HL-60/S4 treated with phorbol 12-myristate 13-acetate at 8.2 ng/mL for 4 days and 3 days (cell line): Measurements from ENCODE around the gene COL5A1.
"Not testable (repeated sequence)": the region's sequence is repeated elsewhere in the genome, so short reads cannot be mapped to it uniquely, and the experiment has no call there.

Experiments used
- in situ Hi-C: fragments of 300-500 bp; cut with MboI; formaldehyde crosslinking; loops from 2 replicates; pipeline ENCODE4 v1.15.0; 2022; ENCODE audit warnings: low sequenced_read_pairs

The COL5A1 gene

DNA sequence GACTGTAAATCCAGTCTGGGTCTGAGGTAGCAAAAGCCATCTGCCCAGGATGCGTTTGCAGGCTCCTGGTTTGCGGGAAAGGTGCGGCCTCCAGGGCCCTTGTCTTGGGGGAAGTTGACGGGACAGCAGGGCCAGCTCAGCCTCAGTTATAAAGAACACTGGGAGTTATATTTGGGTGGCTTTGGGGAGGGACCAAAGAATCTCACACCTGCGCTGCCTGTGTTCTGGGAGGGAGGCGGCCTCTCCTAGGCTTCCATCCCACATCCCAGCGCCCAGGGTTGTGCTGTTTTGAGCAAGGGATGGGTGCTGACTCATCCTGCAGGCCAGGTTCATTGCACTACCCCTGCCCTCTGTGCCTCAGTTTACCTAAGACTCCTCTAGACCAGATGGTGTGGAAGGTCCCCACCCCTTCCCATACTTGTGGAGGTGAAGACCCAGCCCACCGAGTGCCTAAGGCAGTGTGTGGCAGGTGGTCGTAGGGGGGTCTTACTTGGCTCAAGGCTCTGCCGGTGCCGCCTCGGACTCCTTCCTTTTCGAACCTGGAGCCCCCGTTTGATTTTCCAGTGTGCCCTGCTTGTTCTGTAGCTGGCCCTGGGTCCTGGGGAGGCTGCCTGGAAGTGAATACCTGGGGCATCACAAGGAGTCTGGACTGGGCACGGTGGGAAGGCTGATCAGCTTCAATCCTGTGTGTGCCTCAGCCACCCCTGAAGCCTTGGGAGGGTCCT is 199.7 kb downstream of the COL5A1 start:
- in situ Hi-C loops, result no loop called here

DNA sequence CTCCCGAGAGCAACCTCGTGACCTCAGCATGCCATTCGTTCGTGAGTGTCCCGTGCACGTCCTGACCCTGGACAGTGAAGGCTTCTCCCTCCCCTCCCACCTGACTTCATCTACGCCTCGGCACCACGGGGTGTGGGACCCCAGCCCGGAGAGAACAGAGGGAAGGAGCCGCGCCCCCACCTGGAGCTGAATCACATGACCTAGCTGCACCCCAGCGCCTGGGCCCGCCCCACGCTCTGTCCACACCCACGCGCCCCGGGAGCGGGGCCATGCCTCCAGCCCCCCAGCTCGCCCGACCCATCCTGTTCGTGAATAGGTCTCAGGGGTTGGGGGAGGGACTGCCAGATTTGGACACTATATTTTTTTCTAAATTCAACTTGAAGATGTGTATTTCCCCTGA is 200.7 kb downstream of the COL5A1 start:
- in situ Hi-C loops, result no loop called here

DNA sequence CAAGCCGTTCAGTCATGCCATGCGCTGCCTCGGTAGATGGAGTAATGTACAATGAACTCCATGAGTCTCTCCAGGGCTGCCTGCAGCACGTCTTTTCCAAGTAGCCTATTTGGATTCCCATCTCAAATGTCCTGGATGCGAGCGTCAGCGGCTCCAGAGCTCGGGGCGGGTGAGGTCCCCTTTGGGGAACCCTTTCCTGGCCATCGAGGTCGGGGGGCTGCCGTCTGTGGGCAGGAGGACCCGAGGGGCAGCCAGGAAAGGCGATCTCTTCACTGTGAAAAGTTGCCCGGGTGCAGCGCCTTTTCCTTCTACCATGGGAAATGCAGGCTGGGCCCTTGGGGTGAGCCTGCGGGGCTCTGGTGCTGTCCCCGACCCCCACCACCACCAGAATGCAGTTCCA is 202.1 kb downstream of the COL5A1 start:
- in situ Hi-C loops, result no loop called here

DNA sequence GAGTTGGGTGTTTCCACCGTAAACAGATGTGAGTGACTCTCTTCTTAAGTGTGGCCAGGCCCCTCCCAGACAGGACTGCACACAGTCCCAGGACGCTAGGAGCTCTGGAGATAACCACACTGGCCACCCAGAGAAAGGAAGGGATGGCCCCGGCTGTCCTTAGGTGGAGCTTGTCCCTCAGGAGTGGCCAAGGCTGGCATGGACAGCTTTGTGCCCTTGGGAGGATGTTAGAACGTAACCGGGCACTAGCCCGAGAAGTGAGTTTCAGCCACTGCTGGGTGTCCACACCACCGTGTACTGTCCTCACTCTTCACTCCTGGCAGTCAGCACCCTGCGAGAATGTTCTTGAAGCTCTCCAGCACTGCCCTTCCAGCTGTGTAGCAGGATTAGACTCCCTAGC is 203.2 kb downstream of the COL5A1 start:
- in situ Hi-C loops, result no loop called here

DNA sequence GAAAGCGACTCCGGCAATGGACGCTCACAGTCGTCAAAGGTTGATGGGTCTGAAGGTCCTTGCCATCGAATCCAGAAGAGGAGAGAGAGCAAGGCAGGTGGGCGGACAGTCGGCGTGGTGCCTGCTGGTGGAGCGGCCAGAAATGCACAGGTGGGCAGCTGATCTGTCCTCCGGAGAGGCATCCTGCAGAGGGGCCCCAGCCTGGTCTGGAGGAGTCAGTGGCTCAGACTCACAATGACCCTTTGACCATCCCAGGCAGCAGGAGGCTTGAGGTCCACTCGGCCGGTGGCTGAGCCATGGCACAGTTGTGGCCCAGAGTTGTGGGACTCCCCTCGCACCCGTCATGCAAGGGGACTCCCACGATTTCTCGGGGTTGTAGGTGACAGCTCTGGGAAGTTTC is 204.6 kb downstream of the COL5A1 start:
- in situ Hi-C loops, result no loop called here

DNA sequence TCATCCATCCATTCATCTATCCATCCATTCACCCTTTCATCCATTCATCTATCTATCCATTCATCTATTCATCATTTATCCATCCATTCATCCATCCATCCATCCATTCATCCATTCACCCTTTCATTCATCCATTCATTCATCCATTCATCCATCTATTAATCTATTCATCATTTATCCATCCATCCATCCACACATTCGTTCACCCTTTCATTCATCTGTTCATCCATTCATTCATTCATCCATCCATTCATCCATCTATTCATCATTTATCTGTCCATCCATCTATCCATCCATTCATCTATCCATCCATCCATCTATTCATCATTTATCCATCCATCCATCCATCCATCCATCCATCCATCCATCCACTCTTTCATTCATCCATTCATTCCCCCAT is 205.1 kb downstream of the COL5A1 start:
- in situ Hi-C loops, result no loop called here

DNA sequence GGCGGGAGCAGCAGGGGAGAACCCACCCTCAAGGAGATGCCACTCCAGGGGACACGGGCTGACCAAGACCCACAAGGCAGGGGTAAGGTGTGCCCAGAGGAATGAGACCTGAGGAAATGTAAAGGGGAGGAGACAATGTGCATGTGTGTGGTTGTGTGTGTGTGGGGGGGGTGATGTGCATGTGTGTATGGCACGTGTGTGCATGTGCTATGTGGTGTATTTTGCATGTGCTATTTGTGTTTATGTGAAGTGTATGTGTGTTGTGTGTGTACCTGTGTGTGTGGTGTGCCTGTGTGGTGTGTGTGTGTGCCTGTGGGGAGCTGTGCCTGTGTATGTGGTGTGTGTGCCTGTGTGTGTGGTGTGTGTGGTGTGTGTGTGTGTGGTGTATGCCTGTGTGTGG is 205.5 kb downstream of the COL5A1 start:
- in situ Hi-C loops, result no loop called here

DNA sequence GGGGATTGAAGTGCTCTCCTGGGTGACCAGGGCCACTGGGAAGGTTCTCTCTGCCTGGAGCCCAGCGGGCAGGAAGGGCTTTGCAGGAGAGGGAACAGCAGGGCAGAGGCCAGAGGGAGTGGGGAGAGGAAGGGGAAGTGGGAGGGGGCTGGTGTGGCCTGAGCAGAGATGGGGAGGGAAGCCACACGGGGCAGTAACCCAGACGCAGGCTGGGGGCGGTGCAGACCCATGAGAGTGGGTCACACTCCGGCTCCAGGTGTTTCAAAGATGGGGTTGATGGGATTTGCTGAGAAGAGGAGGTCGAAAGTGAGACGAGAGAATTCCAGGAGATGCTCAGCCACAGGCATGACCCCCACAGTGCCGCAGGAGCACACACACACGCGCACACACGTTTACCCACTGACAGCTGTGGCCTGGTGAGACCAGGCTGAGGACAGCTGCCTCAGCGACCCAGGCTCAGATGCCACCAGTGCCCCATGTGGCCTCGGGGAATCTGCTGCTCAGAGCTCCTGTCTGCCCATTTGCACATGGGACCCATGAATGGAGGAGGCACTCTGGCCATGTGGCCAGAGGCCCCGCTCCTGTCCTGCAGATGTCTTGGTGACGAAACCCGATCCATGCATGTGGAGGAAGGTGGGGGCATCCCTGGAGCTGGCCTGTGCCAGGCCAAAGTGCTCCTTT is 206.3 kb downstream of the COL5A1 start:
- in situ Hi-C loops, result no loop called here

DNA sequence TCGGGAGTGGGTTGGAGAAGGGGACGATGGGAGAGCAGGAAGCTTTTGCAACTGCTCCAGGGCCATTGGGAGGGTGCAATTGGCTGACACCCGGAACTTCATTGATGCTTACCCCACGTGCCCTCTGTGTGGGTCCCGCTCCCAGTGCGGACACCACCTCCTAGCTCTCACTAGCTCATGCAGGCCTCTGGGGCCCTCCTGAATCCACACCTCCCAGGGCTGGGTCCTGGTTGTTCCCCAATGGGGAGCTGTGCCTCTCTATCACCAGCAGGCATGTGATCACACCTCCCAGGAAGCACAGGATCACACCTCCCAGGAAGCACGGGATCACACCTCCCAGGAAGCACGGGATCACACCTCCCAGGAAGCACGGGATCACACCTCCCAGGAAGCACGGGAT is 206.9 kb downstream of the COL5A1 start:
- in situ Hi-C loops, result no loop called here

DNA sequence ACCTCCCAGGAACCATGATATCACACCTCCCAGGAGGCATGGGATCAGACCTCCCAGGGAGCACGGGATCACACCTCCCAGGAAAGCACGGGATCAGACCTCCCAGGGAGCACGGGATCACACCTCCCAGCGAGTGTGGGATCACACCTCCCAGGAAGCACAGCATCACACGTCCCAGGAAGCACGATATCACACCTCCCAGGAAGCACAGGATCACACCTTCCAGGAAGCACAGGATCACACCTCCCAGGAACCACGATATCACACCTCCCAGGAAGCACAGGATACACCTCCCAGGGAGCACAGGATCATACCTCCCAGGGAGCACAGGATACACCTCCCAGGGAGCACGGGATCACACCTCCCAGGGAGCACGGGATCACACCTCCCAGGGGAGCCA is 209.0 kb downstream of the COL5A1 start:
- in situ Hi-C loops, result no loop called here

DNA sequence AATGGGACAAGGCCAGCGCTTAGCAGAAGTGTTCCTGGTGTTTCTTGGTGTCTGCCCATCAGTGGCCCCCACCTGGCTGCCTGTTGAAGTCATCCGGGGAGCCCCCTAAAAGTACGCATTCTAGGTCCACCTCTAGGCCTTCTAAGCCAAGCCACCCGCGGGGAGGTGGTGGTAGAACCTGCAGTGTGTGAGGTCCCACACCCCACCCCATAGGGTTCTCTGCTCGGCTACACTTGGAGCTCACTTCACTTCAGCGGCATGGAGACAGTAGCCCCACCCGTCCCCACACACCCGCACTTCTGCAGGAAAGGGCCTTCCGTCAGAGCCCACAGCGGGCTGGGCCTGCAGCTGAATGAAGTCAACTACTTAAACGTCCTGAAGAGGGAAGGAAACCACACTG is 209.4 kb downstream of the COL5A1 start:
- in situ Hi-C loops, result no loop called here

DNA sequence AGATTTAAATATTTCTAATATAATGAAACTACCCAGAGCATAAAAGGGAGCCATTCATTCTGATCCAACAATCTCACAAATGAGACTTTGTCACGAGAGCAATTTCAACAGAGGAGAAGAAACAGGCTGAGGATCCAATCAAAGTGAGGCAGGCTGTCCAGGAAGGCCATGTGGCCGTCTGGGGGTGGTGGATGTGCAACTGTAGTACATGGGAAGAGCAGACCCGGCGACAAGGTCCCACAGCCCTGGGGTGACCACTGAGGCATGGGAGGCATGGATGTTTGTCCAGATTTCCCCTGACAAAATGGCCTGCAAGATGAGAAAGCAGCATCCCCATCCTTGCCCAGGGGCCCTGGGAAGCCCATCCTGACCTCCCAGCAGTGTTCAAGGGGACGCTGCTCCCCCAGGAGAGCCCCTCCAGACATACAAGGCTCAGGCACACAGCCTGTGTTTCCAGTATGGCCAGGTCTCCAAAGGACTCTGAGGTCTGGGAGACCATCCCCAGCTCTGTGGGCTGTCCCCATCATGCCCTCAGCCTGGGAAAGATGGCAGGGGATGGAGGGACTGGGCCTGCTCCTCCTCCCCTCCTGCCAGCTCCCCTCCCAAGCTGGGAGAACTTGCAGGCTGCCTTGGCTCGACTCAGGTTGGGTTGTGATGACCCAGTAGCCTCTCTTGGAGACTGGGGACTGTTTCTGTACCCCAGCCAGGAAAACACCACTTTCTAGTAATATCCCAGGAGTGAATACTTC is 211.5 kb downstream of the COL5A1 start:
- in situ Hi-C loops, result no loop called here

DNA sequence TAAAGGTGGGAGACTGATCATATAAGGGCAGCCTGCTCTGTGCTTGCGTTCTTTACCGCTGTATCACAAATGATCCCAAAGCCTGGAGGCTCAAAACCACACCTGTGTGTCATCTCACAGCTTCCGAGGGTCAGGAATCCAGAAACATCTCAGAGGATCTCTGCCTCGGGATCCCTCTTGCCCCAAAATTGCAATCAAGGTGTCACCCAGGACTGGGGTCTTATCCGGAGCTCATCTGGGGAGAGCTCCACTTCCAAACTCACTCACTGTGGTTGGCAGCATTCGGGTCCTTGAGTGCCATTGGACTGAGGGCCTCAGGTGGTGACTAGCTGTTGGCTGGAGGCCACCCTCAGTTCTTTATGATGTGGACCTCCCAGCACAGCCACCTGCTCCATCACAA is 212.3 kb downstream of the COL5A1 start:
- in situ Hi-C loops, result no loop called here

DNA sequence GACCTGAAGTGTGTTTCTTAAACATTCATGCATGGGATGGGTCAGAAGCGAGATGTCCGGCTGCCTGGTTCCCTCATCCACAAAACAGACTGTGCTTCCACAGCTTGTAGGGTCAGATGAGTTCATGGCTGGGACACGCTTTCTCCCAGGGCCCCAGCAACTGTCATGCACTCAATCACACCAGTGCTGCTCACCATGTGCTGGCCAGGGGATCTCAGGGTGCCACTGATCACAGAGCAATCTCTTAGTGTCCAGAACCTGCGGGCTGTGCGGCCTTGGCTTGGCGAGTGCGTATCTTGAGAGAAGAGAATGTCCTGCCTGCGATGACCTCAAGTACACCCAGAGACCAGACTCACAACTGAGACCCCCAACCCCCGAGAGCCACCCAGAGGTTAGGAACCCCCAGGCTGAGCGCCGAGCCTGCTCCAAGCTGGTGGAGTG is 213.0 kb downstream of the COL5A1 start:
- in situ Hi-C loops, result no loop called here

DNA sequence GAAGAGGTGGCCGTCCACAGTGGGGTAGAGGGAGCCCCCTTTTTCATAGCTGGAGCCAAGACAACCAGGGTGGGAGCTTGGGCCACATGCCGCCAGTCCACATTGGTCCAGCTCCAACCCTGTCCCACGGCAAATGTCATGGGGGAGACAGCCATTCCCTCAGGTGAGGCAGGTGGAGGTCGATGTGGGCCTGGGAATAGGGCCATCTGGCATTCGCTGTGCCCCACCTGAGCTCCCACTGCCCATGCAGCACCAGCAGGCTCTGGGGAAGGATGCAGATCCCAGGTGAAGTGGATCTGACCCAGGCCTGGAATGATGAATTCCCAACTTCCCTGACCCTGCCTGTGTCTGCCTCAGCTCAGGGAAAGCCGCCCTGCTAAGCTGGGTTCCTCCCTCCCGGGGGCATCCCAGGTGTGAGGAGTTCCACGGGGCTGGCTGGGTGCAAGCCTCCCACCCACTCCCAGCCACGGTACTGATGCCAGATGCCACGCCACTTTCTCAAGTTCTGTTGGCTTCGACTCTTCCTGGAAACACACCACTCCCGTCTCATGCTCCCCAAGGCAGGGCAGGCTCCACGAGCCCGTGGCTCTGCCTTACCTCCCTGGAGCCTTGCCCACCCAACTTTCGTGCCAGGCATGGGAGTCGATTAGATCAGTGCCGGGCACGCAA is 213.8 kb downstream of the COL5A1 start:
- in situ Hi-C loops, result no loop called here

DNA sequence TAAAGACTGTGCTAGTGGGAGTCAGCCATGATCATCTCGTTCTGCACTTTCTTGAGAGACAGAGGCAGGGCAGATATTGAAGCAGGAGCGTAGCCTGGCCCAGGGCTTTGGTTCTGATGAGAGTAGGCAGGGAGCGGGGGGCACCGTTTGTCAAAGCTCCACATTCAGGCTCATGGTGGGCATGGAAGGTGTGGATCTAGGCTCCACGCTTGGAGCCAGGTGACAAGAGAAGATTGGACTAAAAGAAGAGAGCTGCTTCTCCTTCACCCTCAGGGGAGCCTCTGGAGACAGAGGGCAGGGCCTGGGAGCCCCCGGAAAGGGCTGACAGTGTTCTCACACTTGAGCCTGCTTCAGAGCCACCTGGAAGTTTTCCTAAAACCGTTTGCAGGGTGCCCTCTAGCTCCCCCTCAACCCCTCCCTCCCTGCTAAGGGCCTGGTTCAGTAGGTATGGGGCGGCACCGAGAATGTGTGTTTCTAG is 214.3 kb downstream of the COL5A1 start:
- in situ Hi-C loops, result no loop called here

DNA sequence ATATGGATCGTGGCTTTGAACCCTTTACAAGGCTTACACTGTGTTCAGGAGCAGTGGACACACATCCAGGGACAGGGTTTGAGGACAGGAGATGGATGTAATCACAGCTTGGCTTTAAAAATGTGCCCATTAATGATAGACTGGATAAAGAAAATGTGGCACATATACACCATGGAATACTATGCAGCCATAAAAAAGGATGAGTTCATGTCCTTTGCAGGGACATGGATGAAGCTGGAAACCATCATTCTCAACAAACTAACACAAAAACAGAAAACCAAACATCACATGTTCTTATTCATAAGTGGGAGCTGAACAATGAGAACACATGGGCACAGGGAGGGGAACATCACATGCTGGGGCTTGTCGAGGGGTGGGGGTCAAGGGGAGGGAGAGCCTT is 215.8 kb downstream of the COL5A1 start:
- in situ Hi-C loops, result not testable (repeated sequence)

DNA sequence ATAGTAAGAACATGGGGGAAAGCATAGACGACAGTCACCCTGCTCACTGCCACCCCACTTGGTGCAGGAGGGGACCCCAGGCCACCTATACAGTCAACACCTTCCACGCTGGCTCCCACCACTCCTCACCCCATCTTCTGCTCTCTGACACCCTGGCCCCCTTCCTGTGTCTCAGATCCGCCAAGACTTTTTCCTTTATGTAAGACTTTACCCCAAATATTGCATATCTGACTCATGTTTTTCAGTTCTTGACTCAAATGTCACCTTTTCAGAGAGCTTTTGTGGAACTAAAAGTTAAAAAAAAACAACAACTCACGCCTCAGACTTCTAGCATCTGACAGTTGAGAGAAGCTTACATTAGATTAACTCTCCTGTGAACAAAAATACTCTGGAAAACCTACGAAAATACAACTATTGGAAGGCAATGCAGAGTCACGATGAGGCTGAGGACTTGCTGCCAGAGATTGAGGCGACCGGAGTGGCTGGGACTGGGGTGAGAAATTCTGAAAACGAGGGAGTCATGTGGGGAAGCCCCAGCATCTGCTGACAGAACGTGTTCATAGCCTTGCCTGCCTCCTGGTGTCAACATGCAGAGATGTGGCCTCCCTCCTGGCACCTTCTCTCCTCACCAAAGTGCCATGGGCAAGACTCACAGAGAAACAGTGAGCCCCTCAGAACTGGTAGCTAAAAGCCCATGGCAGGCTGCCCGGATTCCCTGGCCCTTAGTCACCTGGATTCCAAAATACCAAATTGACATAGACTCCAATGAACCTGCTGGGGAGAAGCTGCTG is 216.6 kb downstream of the COL5A1 start:
- in situ Hi-C loops, result no loop called here

DNA sequence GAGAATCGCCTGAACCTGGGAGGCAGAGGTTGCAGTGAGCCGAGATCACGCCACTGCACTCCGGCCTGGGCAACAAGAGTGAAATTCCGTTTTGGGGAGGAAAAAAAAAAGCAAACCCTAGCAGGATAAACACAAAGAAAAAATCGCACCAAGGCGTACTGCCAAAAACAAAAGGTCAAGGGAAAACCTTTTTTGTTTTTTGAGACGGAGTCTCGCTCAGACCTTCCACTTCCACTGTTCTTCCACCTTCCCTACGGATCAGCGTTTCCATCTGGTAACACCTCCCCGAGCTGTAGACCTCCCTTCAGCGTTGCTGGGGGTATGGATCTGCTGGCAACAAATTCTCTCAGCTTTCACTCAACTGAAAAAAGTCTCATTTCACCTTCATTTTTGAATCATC is 218.9 kb downstream of the COL5A1 start:
- in situ Hi-C loops, result no loop called here

DNA sequence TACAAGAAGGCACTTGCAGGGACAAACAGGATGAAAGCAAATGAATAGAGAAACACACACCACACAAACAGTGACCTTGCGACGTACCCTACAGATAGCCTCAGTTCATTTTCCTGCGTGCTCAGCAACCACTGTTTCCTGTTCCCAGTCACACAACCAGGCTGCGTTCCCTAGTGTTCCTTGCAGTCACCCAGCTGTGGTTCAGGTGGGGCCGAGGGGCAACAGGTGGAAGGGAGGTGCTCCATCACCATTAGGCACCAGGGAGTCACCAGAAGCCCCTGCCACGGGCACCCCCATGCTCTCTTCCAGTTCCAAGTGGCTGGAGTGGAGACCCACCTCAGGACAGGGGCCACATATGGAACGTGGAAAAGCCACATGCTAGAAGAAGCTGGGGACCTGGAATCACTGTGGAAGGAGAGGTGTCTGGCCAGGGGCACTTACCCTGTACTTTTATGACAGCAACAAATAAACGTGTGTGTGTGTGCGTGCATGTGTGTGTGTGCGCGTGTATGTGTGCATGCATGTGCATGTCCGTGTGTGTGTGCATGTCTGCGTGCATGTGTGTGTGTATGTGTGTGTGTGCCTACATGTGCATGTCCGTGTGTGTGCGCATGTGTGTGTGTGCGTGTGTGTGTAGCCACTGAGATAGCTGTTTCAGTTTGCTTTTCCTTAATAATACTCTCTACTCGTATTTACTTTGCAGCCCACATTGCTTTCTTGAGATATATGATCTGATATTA is 220.2 kb downstream of the COL5A1 start:
- in situ Hi-C loops, result no loop called here
